NOMO-1 treated with DMSO at 0.1 percent for 48 hours (cell line): Measurements from ENCODE around the gene NATD1.

Experiments
- DNase-seq: peaks from one replicate; lab custom pipeline; 2025; ENCODE audit not compliant: unreplicated experiment; lab: John Stamatoyannopoulos, UW

The NATD1 gene

GRCh38 chr17:21217346-21217745, 35.9 kb downstream of the NATD1 start:
- DNase-seq: no peak

GRCh38 chr17:21215935-21216334, 37.3 kb downstream of the NATD1 start:
- no peak for DNase-seq

- DNase-seq: peak; percentile 18
Observed at GRCh38 chr17:21214777-21215541, 38.3 kb downstream of the NATD1 start.

GRCh38 chr17:21214015-21214776, 39.0 kb downstream of the NATD1 start, which contains the start of gene TMEM11:
Gene TMEM11, minus strand, starts transcription at chr17:21214161. Its CDS starts 9 bp downstream, at chr17:21214152.
- peak; percentile 94 for DNase-seq

- no peak for DNase-seq
Observed at GRCh38 chr17:21213638-21214014, 39.6 kb downstream of the NATD1 start.

GRCh38 chr17:21212826-21213637, 40.2 kb downstream of the NATD1 start:
- DNase-seq: peak; percentile 14

GRCh38 chr17:21211825-21212479, 41.3 kb downstream of the NATD1 start:
- no peak for DNase-seq

- DNase-seq: peak; percentile 88
Observed at GRCh38 chr17:21210411-21211076, 42.7 kb downstream of the NATD1 start.

GRCh38 chr17:21209511-21210175, 43.6 kb downstream of the NATD1 start:
- no peak for DNase-seq

GRCh38 chr17:21208352-21208751, 44.9 kb downstream of the NATD1 start:
- DNase-seq: no peak

GRCh38 chr17:21204935-21205334, 48.3 kb downstream of the NATD1 start:
- DNase-seq: no peak

- no peak for DNase-seq
Observed at GRCh38 chr17:21202512-21202911, 50.7 kb downstream of the NATD1 start.

- DNase-seq: no peak
Observed at GRCh38 chr17:21201874-21202273, 51.3 kb downstream of the NATD1 start.

- no peak for DNase-seq
Observed at GRCh38 chr17:21201298-21201595, 52.0 kb downstream of the NATD1 start.

GRCh38 chr17:21200590-21201297, 52.5 kb downstream of the NATD1 start:
- DNase-seq: no peak

GRCh38 chr17:21199856-21200255, 53.4 kb downstream of the NATD1 start:
- DNase-seq: no peak

- no peak for DNase-seq
Observed at GRCh38 chr17:21199311-21199710, 53.9 kb downstream of the NATD1 start.

- no peak for DNase-seq
Observed at GRCh38 chr17:21198411-21198810, 54.8 kb downstream of the NATD1 start.

GRCh38 chr17:21196126-21196525, 57.1 kb downstream of the NATD1 start:
- DNase-seq: no peak
